K562 (cell line): Measurements from ENCODE around the gene EIF2S1. TPM values are rescaled to one million over a fixed set of nuclear protein-coding genes. Genes with fewer than 3 reads are reported as not detected.
A peak's percentile ranks its signal among the peaks of the same experiment; 100 is the strongest.

Experiments used
- ATAC-seq: fragments of 200-7000 bp; cut with Tn5 transposase; 3 replicates; pipeline ENCODE4 v1.9.1; 2020; ENCODE audit warnings: moderate library complexity
- BruUV-seq: library from RNA; stranded (reverse); fragments of 400-500 nt; replicated peaks from 2 replicates; lab custom pipeline; 2021; lab: Mats Ljungman, UMichigan
- CTCF ChIA-PET: fragments of 300-600 bp; formaldehyde crosslinking; extraction: SDS; loops from one replicate; lab custom pipeline; 2021; ENCODE audit warnings: low intra/inter-chr PET ratio; lab: Yijun Ruan, JAX
- POLR2A ChIA-PET: fragments of 300-600, 350-650 bp; sonication (Branson Sonifier 250); formaldehyde crosslinking; extraction: SDS; loops from one replicate; lab custom pipeline; 2021; ENCODE audit warnings: antibody characterized with exemption, inconsistent platforms; lab: Yijun Ruan, JAX
- DNase-seq, 4 experiments: peaks; one replicate each; pipeline versions ENCODE4 v3.0.0 to v3.0.0-alpha.2; 2011 to 2018; ENCODE audit warnings: low spot score in 3 of 4, mixed read lengths in 3 of 4; ENCODE audit errors: extremely low read depth in 1 of 4
- FAIRE-seq: peaks from 2 replicates; lab custom pipeline; 2011; peaks lifted over from hg19 to GRCh38; lab: Jason Lieb, UNC
- H2AFZ ChIP-seq: 2 replicates; pipeline ENCODE4 v1.6.0; 2011; ENCODE audit warnings: low read depth, low read length, control low read depth, inconsistent platforms
- H3K27ac ChIP-seq: fragments of 200-600 bp; 3 replicates; pipeline ENCODE4 v1.8.0; 2011; ENCODE audit warnings: low read depth, mild to moderate bottlenecking, control low read depth, inconsistent platforms, low read length, moderate library complexity, mixed read lengths; ENCODE audit errors: extremely low read depth
- H3K27me3 ChIP-seq, 2 experiments: fragments of 300-600 bp in 1 of 2; 2 replicates in 1 of 2; 3 replicates in 1 of 2; pipeline versions ENCODE4 v1.6.0 to v1.8.0; 2011; ENCODE audit warnings: inconsistent platforms in 2 of 2, low read length in 2 of 2, mild to moderate bottlenecking in 1 of 2, mixed read lengths in 1 of 2, moderate library complexity in 1 of 2; ENCODE audit not compliant: control insufficient read depth in 2 of 2, insufficient read depth in 2 of 2
- H3K36me3 ChIP-seq: fragments of 300-600 bp; 3 replicates; pipeline ENCODE4 v1.8.0; 2011; ENCODE audit warnings: mild to moderate bottlenecking, low read length, inconsistent platforms; ENCODE audit not compliant: control insufficient read depth, insufficient read depth
- H3K4me1 ChIP-seq, 2 experiments: fragments of 200-600 bp in 1 of 2; replicated peaks in 1 of 2; 2 replicates in 1 of 2; 3 replicates in 1 of 2; pipeline versions ENCODE4 v1.5.1 to v1.8.0; 2011; ENCODE audit warnings: inconsistent platforms in 2 of 2, low read length in 2 of 2, mild to moderate bottlenecking in 1 of 2, mixed read lengths in 1 of 2, moderate library complexity in 1 of 2; ENCODE audit not compliant: control insufficient read depth in 2 of 2, insufficient read depth in 2 of 2
- H3K4me2 ChIP-seq: 2 replicates; pipeline ENCODE4 v1.6.1; 2011; ENCODE audit warnings: low read length, control low read depth, inconsistent platforms, mixed read lengths; ENCODE audit not compliant: insufficient read depth
- H3K4me3 ChIP-seq: fragments of 200-600 bp; sonication (generic), shearing (Covaris generic); 2 replicates; pipeline ENCODE4 v1.5.1; 2016; ENCODE audit warnings: control low read depth, inconsistent platforms
- H3K79me2 ChIP-seq: fragments of 200-600 bp; 3 replicates; pipeline ENCODE4 v1.8.0; 2011; ENCODE audit warnings: low read length, inconsistent platforms; ENCODE audit not compliant: control insufficient read depth, insufficient read depth
- H3K9ac ChIP-seq, 2 experiments: 2 replicates each; pipeline versions ENCODE4 v1.6.0 to v1.6.1; 2011; ENCODE audit warnings: low read depth in 2 of 2, low read length in 2 of 2, control low read depth in 1 of 2, inconsistent platforms in 1 of 2, mild to moderate bottlenecking in 1 of 2, mixed read lengths in 1 of 2; ENCODE audit not compliant: insufficient read depth in 1 of 2
- H3K9me1 ChIP-seq: one replicate; pipeline ENCODE4 v1.6.0; 2011; ENCODE audit warnings: inconsistent platforms, mild to moderate bottlenecking, low read length, moderate library complexity; ENCODE audit not compliant: control insufficient read depth, insufficient read depth
- H3K9me3 ChIP-seq: replicated peaks from 2 replicates; pipeline ENCODE4 v1.5.1; 2011; ENCODE audit warnings: low read depth, low read length, inconsistent platforms; ENCODE audit not compliant: control insufficient read depth, insufficient read depth
- H4K20me1 ChIP-seq: replicated peaks from 2 replicates; pipeline ENCODE4 v1.6.1; 2011; ENCODE audit warnings: low read length, inconsistent platforms, mixed read lengths; ENCODE audit not compliant: control insufficient read depth, insufficient read depth
- ARID1B ChIP-seq: fragments of 450-650 bp; IDR thresholded peaks from 2 replicates; pipeline ENCODE4 v1.6.1; 2016; ENCODE audit warnings: antibody characterized with exemption, mild to moderate bottlenecking, inconsistent platforms
- CBFA2T3 ChIP-seq: fragments of 450-650 bp; IDR thresholded peaks from 2 replicates; pipeline ENCODE4 v1.6.1; 2017
- DACH1 ChIP-seq: fragments of 450-650 bp; IDR thresholded peaks from 2 replicates; pipeline ENCODE4 v1.6.1; 2018; ENCODE audit not compliant: partially characterized antibody
- FOS ChIP-seq: IDR thresholded peaks from 3 replicates; pipeline ENCODE4 v1.6.1; 2011; ENCODE audit not compliant: insufficient read length; ENCODE audit errors: extremely low read depth
- FOXK2 ChIP-seq, 2 experiments: fragments of 450-650 bp; IDR thresholded peaks in 1 of 2; conservative IDR thresholded peaks in 1 of 2; 2 replicates each; pipeline ENCODE4 v1.6.1; 2016; ENCODE audit warnings: low read depth in 2 of 2, mild to moderate bottlenecking in 1 of 2
- JUN ChIP-seq, 2 experiments: sonication (generic) in 1 of 2; formaldehyde crosslinking in 1 of 2; IDR thresholded peaks; 2 replicates each; pipeline versions ENCODE4 v1.6.1 to v1.8.0; 2012 to 2022; ENCODE audit warnings: borderline replicate concordance in 2 of 2, mild to moderate bottlenecking in 2 of 2, improper control_type of control experiment in 1 of 2, low read depth in 1 of 2, low read length in 1 of 2, missing genetic modification reagents in 1 of 2
- JUND ChIP-seq, 2 experiments: IDR thresholded peaks; 2 replicates in 1 of 2; 3 replicates in 1 of 2; pipeline ENCODE4 v1.6.1; 2011; ENCODE audit warnings: borderline replicate concordance in 2 of 2, low read depth in 2 of 2, low read length in 2 of 2, improper control_type of control experiment in 1 of 2, missing biosample characterization in 1 of 2, missing genetic modification characterization in 1 of 2, missing genetic modification reagents in 1 of 2
- MBD2 ChIP-seq: sonication (generic); IDR thresholded peaks from 2 replicates; pipeline ENCODE4 v1.6.1; 2016; ENCODE audit warnings: low read depth, borderline replicate concordance
- MYBL2 ChIP-seq, 2 experiments: fragments of 450-650 bp in 1 of 2; sonication (generic) in 1 of 2; formaldehyde crosslinking in 1 of 2; IDR thresholded peaks; 2 replicates each; pipeline versions ENCODE4 v1.6.1 to v1.8.1; 2017 to 2022; ENCODE audit warnings: borderline replicate concordance in 1 of 2, inconsistent platforms in 1 of 2, low read depth in 1 of 2, mild to moderate bottlenecking in 1 of 2, missing genetic modification reagents in 1 of 2, moderate library complexity in 1 of 2
- SMARCA4 ChIP-seq: fragments of 450-650 bp; IDR thresholded peaks from 2 replicates; pipeline ENCODE4 v1.6.1; 2016
- SP1 ChIP-seq: sonication (generic); formaldehyde crosslinking; IDR thresholded peaks from 2 replicates; pipeline ENCODE4 v1.8.1; 2022; ENCODE audit warnings: mild to moderate bottlenecking, missing genetic modification reagents
- TCF7 ChIP-seq: sonication (generic); IDR thresholded peaks from 2 replicates; pipeline ENCODE4 v1.6.1; 2016; ENCODE audit warnings: antibody characterized with exemption, borderline replicate concordance
- ZBTB2 ChIP-seq: fragments of 450-650 bp; IDR thresholded peaks from 2 replicates; pipeline ENCODE4 v1.6.1; 2016; ENCODE audit warnings: antibody characterized with exemption
- ZBTB7A ChIP-seq: IDR thresholded peaks from 2 replicates; pipeline ENCODE4 v1.6.1; 2011; ENCODE audit warnings: low read depth, mild to moderate bottlenecking, low read length, moderate library complexity, borderline replicate concordance; ENCODE audit not compliant: control insufficient read depth
- ZEB2 ChIP-seq: fragments of 450-650 bp; IDR thresholded peaks from 2 replicates; pipeline ENCODE4 v1.6.1; 2016
- ZNF79 ChIP-seq: fragments of 250-450 bp; sonication (Bioruptor Pico); IDR thresholded peaks from 2 replicates; pipeline ENCODE4 v1.4.0; 2020; ENCODE audit warnings: low read depth, mild to moderate bottlenecking, moderate library complexity
- WGBS: fragments of 100-300 bp; shearing (Covaris generic); methylation state at CpG from one replicate; pipeline ENCODE4 v1.1.6; 2016; ENCODE audit warnings: low coverage, mixed read lengths; ENCODE audit not compliant: insufficient coverage; ENCODE audit errors: missing lambda C conversion rate; 5-methylcytosine and 5-hydroxymethylcytosine counted together
- in situ Hi-C: fragments of 300-500 bp; cut with MboI; formaldehyde crosslinking; loops from 4 replicates; pipeline ENCODE4 v1.15.0; 2018; ENCODE audit warnings: inconsistent platforms, mixed read lengths
- intact Hi-C: fragments of 100-400 bp; cut with micrococcal nuclease; formaldehyde crosslinking; loops from 2 replicates; pipeline ENCODE4 v1.14.2; 2022
- polyA plus RNA-seq, 8 experiments: library from polyadenylated mRNA; depleted of rRNA in 4 of 8; stranded (reverse) in 5 of 8; unstranded in 3 of 8; fragments of >200 nt; fragmentation: Nextera tagmentation in 2 of 8; fragmentation: Illumina TruSeq in 1 of 8; extraction: Ambion mirVana in 2 of 8; extraction: Trizol in 1 of 8; gene quantifications; 2 replicates each; pipeline versions ENCODE4 v1.2.1 to v1.2.3, GENCODE V29; 2011 to 2014; ENCODE audit warnings: inconsistent platforms in 1 of 8, missing spikeins in 1 of 8
- total RNA-seq, 7 experiments: library from RNA; depleted of rRNA in 6 of 7; stranded (reverse); fragments of >200 nt in 6 of 7; fragmentation: Illumina TruSeq in 2 of 7; extraction: Trizol in 2 of 7; gene quantifications; 2 replicates each; pipeline versions ENCODE4 v1.2.1 to v1.2.3, GENCODE V29; 2011 to 2021; ENCODE audit warnings: low replicate concordance in 1 of 7
- TF ChIP-seq, protein P1 (sequence below): sonication (generic); formaldehyde crosslinking; IDR thresholded peaks from 2 replicates; pipeline ENCODE4 v1.8.0; 2022; ENCODE audit warnings: missing genetic modification reagents, mild to moderate bottlenecking, moderate library complexity, borderline replicate concordance

Gene EIF2S1
- total and polyA plus RNA-seq, 9 of the 15 experiments (the other 6 are each of a cell fraction or from before 2014, with no cell fraction given) = 216 to 1,018 (median 332) TPM

GRCh38 chr14:67413806-67414769 lies 54.0 kb downstream of the EIF2S1 start:
- peak; percentile 56 to 79 (median 68) for DNase-seq
- WGBS = 29% methylated on average over 2 of the region's 3 CpGs
- ChIA-PET CTCF (no interaction called here), POLR2A (no interaction called here)
- H3K4me2 ChIP-seq = peak overlapping the region; percentile 34; the same call in 1 of the 2 replicates
- H3K9me3 ChIP-seq = no peaks in the 10 kb centered on the region
- no peaks in the 10 kb centered on the region for H3K27me3 ChIP-seq
- intact Hi-C loops (no loop called here), in situ Hi-C loops (no loop called here)
- peak; percentile 17 for ATAC-seq
- H3K9me1 ChIP-seq = no peaks in the 10 kb centered on the region
- H4K20me1 ChIP-seq = no peaks in the 10 kb centered on the region
- H3K9ac ChIP-seq = peak overlapping the region in 1 of 2 experiments; percentile 54; a peak in 1 of 4 replicates
- peak overlapping the region; percentile 35; the same call in 2 of the 3 replicates for H3K27ac ChIP-seq
- H3K4me3 ChIP-seq = no peak overlapping the region
- no peaks in the 10 kb centered on the region for H3K36me3 ChIP-seq
- H3K79me2 ChIP-seq = no peaks in the 10 kb centered on the region
- peak overlapping the region; percentile 68 for H2AFZ ChIP-seq
- FAIRE-seq = peak; percentile 51
- no TSS peak for BruUV-seq
- H3K4me1 ChIP-seq = peaks cover 28 to 57% of the 10 kb centered on the region in 2 experiments
- TF ChIP-seq DACH1 = peak; percentile 63
- TF ChIP-seq ZEB2 = peak; percentile 57; the same call in 1 of the 2 replicates
- peak; percentile 92 for TF ChIP-seq JUND (IDR thresholded peaks at IDR 0.05; ENCODE audit: borderline replicate concordance, low read depth, low read length)
- peak; percentile 88; the same call in 2 of the 3 replicates for TF ChIP-seq JUND (tag; IDR thresholded peaks at IDR 0.05; ENCODE audit: borderline replicate concordance, low read depth, low read length)
- peak; percentile 77 for TF ChIP-seq SMARCA4
- TF ChIP-seq, protein P1, sequence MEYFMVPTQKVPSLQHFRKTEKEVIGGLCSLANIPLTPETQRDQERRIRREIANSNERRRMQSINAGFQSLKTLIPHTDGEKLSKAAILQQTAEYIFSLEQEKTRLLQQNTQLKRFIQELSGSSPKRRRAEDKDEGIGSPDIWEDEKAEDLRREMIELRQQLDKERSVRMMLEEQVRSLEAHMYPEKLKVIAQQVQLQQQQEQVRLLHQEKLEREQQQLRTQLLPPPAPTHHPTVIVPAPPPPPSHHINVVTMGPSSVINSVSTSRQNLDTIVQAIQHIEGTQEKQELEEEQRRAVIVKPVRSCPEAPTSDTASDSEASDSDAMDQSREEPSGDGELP (CRISPR knock-in tag) = peak; percentile 82
- no peak for TF ChIP-seq MYBL2 (IDR thresholded peaks at IDR 0.05; ENCODE audit: low read depth)
- no peak for TF ChIP-seq MYBL2 (CRISPR knock-in tag; IDR thresholded peaks at IDR 0.05; ENCODE audit: borderline replicate concordance)
- TF ChIP-seq ZBTB7A = peak; percentile 84; the same call in 1 of the 2 replicates
- peak; percentile 30 for TF ChIP-seq CBFA2T3
- peak; percentile 20 to 57; a peak in 2 of 4 replicates for TF ChIP-seq FOXK2 (conservative IDR thresholded peaks at IDR 0.05 in 1 of 2, IDR thresholded peaks at IDR 0.05 in 1 of 2; ENCODE audit: low read depth in 2 of 2)
- TF ChIP-seq SP1 (CRISPR knock-in tag) = no peak
- TF ChIP-seq TCF7 = no peak
- TF ChIP-seq MBD2 = 0 out of 2 replicates have a peak, but pooled peaks have one; percentile 34
- peak; percentile 28; the same call in 1 of the 2 replicates for TF ChIP-seq ZBTB2
- peak; percentile 96 for TF ChIP-seq ZNF79 (CRISPR knock-in tag)
- peak; percentile 94 for TF ChIP-seq JUN (IDR thresholded peaks at IDR 0.05; ENCODE audit: borderline replicate concordance, low read depth, low read length)
- TF ChIP-seq JUN (CRISPR knock-in tag; IDR thresholded peaks at IDR 0.05; ENCODE audit: borderline replicate concordance) = no peak
- peak; percentile 74 for TF ChIP-seq ARID1B
- peak; percentile 64 for TF ChIP-seq FOS
